Retinal pigment epithelial cell (primary cell): ENCODE measurements around the gene EME2.

ENCODE experiments used
- DNase-seq: peaks from one replicate; pipeline ENCODE4 v3.0.0-alpha.2; 2010; ENCODE audit warnings: low read depth
- H3K4me3 ChIP-seq: 2 replicates; pipeline ENCODE4 v1.5.1; 2011; ENCODE audit warnings: mild to moderate bottlenecking, low read length, control low read depth, moderate library complexity
- CTCF ChIP-seq: conservative IDR thresholded peaks from 2 replicates; pipeline ENCODE4 v1.5.1; 2011; ENCODE audit warnings: low read depth, low read length, control low read depth, inconsistent platforms

The EME2 gene

GRCh38 chr16:1740781-1741490 is 31.7 kb upstream of the EME2 start:
- H3K4me3 ChIP-seq = no peak overlapping the region
- TF ChIP-seq CTCF = no peak

GRCh38 chr16:1741553-1742165 is 31.0 kb upstream of the EME2 start:
- TF ChIP-seq CTCF = no peak
- DNase-seq = no peak
- H3K4me3 ChIP-seq = no peak overlapping the region

More at GRCh38 chr16:1740781-1741490, 31.7 kb upstream of the EME2 start:
- DNase-seq = no peak

- no peak for TF ChIP-seq CTCF
- no peak overlapping the region for H3K4me3 ChIP-seq
- no peak for DNase-seq
Observed at GRCh38 chr16:1743376-1744337, 29.0 kb upstream of the EME2 start.

- no peak for DNase-seq
- H3K4me3 ChIP-seq = no peak overlapping the region
- no peak for TF ChIP-seq CTCF
Observed at GRCh38 chr16:1744338-1744840, 28.2 kb upstream of the EME2 start.

- no peak for TF ChIP-seq CTCF
- H3K4me3 ChIP-seq = no peak overlapping the region
- DNase-seq = no peak
Observed at GRCh38 chr16:1745181-1745899, 27.3 kb upstream of the EME2 start.

- no peak for TF ChIP-seq CTCF
- no peak overlapping the region for H3K4me3 ChIP-seq
- DNase-seq = peak; percentile 37
Observed at GRCh38 chr16:1745900-1746692, 26.5 kb upstream of the EME2 start.
